Ishikawa (cell line): ENCODE results near the gene UBALD2.

ENCODE experiments used
- CEBPB ChIP-seq: IDR thresholded peaks from 2 replicates; pipeline ENCODE4 v1.6.1; 2012
- CREB1 ChIP-seq: IDR thresholded peaks from 2 replicates; pipeline ENCODE4 v1.6.1; 2012; ENCODE audit warnings: low read depth
- EGR1 ChIP-seq: IDR thresholded peaks from 2 replicates; pipeline ENCODE4 v1.6.1; 2012
- EP300 ChIP-seq: IDR thresholded peaks from 2 replicates; pipeline ENCODE4 v1.6.1; 2012; ENCODE audit warnings: borderline replicate concordance
- FOXM1 ChIP-seq: IDR thresholded peaks from 2 replicates; pipeline ENCODE4 v1.6.1; 2012; ENCODE audit warnings: low read depth, borderline replicate concordance
- MAX ChIP-seq: IDR thresholded peaks from 2 replicates; pipeline ENCODE4 v1.6.1; 2012
- NFIC ChIP-seq: IDR thresholded peaks from 2 replicates; pipeline ENCODE4 v1.6.1; 2012
- RAD21 ChIP-seq: IDR thresholded peaks from 2 replicates; pipeline ENCODE4 v1.6.1; 2012; ENCODE audit warnings: low read depth
- REST ChIP-seq: IDR thresholded peaks from 2 replicates; pipeline ENCODE4 v1.6.1; 2012; ENCODE audit warnings: low read depth, mild to moderate bottlenecking
- TAF1 ChIP-seq: IDR thresholded peaks from 2 replicates; pipeline ENCODE4 v1.6.1; 2012; ENCODE audit warnings: low read depth, mild to moderate bottlenecking
- TCF12 ChIP-seq: IDR thresholded peaks from 2 replicates; pipeline ENCODE4 v1.6.1; 2012; ENCODE audit warnings: low read depth
- TEAD4 ChIP-seq: IDR thresholded peaks from 2 replicates; pipeline ENCODE4 v1.6.1; 2012
- YY1 ChIP-seq: IDR thresholded peaks from 2 replicates; pipeline ENCODE4 v1.6.1; 2012; ENCODE audit warnings: low read depth
- ZBTB7A ChIP-seq: IDR thresholded peaks from 2 replicates; pipeline ENCODE4 v1.6.1; 2012; ENCODE audit warnings: low read depth

DNA sequence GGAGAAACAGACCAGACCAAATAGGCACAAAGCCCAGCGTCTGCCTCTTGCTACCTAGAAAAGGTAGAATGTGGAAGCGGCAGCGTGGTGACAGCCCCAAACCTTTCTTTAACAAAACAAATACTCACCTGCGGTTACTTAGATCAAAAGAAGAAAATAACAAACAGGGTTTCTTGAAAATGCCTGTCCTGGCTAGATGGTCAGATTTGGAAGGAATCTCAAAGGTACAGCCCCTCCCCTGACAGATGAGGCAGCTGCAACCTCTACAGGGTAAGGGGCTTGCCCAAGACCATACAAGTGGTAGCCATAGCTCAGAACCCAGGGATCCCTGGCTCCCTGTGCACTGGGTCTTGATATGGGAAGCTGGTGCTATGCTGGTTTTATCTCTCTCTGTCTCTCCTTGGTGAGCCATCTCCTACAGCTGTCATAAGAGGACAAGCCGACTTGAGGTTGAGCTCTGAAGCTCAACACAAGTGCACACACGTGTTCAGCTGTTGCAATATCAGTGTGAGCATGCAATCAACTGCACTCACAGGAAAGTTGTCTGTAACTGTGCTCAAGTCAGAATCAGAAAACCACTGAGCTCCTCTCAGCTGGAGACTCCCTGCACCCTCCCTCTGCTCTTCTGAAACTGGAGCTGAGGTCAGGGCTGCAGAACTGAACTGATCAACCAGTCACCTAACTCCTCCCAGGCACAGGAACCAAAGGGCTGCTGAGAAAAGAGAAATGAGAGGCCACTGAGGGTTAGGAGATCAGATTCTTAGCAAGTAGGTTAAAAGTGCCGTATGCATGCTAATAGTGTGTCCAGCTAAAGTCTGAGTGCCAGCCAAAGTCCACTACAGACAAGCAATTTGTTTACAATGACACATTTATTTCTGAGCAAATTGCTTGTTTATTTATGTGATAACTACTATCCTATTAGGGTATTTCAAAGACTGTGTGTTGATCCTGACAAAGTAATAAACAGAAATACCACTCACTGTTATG, 18.8 kb upstream of the UBALD2 start:
- no peak for TF ChIP-seq TAF1
- no peak for TF ChIP-seq RAD21
- TF ChIP-seq YY1 = no peak
- no peak for TF ChIP-seq EGR1
- no peak for TF ChIP-seq ZBTB7A
- no peak for TF ChIP-seq MAX
- no peak for TF ChIP-seq REST
- no peak for TF ChIP-seq NFIC
- no peak for TF ChIP-seq TEAD4
- TF ChIP-seq EP300 = no peak
- no peak for TF ChIP-seq FOXM1
- no peak for TF ChIP-seq TCF12
- no peak for TF ChIP-seq CEBPB
- TF ChIP-seq CREB1 = no peak
